Stimulated activated CD4-positive, alpha-beta T cell treated with anti-CD3 and anti-CD28 coated beads, Interleukin-12 subunit alpha, Interleukin-12 subunit beta, amount 100 ng/mL, for 48 hours (primary cell): ENCODE measurements around the gene FOXN1.

Experiments
- DNase-seq, 3 donors: peaks; one replicate each; pipeline ENCODE4 v3.0.0-alpha.2; 2020; ENCODE audit warnings: low read depth in 2 of 3, low spot score in 1 of 3

The FOXN1 gene

DNA sequence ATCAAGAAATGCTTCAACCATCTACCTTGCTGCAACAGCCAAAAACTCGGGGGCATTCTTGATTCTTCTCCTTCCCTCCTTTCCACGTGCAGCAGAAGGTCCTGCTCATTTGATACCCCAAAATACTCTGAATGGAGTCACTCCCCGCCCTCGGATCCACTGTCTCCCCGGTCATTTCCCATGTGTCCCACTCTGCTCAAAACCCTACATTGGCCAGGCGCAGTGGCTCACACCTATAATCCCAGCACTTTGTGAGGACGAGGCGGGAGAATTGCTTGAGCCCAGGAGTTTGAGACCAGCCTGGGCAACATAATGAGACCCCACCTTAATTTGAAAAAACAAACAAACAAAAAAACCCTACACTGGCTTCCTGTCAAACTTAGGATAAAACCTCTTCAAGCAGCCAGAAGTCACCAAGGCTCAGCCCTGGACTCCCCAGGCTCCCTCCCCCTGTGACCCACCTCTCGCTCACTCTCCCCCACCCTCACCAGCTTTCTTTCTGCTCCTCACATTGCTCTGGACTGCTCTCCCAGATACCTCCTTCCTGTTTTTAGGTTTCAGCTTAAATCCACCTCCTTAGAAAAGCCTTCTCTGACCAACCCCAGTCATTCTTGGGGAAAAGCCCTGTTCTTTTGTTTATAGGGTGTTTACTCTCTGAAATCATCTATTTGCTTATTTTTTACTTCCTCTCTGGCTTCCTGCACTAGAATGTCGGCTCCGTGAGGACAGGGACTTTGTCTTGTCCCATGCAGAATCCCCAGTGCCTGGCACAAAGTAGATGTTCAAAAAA, 29.9 kb upstream of the FOXN1 start:
- no peak for DNase-seq

DNA sequence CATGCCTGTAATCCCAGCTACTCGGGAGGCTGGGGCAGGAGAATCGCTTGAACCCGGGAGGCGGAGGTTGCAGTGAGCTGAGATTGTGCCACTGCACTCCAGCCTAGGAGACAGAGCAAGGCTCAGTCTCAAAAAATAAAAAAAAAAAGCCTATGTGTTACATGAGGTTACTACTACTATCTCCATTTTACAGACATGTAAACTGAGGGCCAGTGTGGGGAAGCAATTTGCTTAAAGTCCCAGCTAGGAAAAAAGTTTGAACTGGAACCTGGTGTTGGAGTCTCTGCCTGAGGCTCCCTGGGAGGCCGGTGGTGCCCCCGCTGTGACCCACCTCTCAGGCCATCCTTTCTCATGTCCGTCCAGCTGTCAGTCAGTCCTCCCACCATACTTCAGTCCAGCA, 28.2 kb upstream of the FOXN1 start:
- DNase-seq = no peak

DNA sequence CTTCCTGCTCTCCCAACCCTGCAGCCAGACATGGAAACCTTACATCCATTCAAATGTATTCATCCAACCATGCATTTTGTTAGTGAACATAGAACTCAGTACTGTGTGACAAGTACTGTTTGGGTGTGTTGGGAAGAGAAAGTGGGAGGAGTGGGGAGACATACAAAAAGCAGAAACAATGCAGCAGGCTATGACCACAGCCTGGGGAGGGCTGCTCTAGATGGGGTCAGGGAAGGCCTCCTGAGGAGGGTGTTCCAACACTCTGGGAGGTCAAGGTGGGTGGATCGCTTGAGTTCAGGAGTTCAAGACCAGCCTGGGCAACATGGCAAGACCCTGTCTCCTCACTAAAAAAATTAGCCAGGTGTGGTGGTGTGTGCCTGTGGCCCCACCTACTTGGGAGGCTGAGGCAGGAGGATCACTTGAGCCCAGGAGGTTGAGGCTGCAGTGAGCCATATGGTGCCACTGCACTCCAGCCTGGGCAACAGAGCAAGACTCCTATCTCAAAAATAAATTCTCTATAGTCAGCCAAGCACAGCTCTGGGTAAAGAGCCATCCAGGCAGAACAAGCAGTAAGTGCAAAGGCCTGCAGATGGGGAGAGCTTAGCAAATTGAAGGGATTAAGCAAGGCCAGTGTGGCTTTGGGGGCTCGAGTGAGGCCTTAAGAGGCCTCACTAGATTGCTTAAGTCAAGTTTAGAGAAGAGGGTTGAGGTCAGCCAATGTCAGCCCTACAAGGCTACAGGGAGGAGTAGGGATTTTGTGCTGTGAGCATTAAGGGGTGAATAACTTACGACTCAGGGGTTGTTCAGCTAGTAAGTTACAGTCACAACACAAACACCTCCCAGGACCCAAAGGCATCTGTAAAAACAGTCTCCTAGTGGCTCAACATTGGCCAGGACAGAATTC, 27.2 kb upstream of the FOXN1 start:
- DNase-seq = no peak

DNA sequence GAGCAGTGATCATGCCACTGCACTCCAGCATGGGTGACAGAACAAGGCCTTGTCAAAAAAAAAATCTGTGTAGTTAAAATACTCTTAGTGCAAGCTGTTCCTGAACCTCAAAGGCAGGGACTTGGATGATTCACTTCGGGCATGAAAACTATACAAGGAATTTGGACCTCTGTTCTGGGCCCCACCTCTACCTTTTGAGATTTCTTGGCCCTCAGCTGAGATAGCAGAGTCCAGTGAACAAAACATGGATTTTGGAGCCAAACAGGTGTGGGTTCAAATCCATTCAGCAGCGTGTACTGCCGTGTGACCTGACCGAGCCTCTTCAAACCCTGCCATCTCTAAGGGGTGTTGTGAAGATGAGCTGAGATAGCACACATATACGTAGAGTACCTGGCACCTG, 25.9 kb upstream of the FOXN1 start:
- DNase-seq = no peak

DNA sequence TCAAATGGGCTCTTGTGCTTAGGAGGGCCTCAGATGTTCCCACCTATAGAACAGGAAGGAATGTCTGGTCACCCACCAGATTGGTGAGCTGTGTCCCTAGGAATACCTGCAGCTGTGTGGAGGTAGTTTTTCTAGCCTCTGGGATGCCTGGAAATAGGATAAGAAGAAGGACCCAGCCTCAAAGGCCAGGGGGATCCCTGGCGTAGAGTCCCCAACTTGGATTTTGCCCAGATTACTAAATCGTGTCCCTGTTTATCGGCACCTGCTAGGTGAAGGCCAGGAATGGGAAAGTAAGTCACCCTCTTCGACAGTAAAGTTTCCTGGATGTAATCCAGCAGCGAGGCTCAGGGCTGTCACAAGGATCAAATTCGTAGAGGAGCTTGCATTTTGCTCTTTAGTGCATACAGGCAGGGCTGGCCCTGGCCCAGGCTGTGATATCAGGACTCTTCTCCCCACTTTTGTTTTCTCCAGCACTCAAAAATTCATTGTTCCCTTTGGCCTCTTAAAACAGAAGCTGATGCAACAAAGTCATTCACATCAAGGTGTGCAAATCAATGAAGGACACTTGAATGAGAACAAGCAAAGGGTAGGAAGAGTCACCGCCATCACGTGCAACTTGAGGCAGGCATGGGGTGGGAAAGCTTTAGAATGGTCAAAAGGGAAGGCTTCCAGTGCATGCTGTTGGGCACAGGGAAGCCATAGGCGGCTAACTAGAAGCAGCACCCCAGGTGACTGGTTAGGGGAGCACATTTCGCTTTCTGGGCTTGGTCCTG, 25.2 kb upstream of the FOXN1 start:
- no peak for DNase-seq

DNA sequence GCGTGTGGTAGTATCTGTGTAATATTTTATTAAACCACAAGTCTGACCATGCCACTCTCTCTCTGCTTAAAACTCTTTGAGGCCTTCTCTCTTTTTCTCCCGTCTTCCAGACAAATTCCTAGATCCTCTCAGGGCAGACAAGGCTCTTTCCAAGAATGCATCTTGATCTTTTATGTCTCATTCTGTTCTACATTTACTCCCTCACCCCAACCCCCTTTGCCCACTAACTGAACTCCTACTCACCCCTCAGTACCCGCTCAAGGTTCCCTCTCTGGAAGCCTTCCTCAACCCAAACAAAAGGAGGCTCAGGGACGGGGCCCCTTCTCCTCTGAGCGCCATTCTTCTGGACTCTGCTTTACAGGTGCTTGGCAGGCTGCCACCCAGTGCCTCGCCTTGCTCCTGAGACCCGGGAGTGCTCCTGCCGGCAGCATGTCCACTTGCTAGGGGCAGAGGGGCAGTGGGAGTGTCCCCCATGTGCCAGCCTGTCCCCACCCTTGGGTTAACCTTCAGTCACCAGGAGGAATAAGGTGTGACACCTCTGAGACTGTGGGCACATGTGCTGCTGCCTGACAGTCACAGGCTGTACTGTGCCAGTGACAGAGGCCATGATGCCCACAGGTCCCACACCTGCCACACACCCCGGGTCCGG, 23.5 kb upstream of the FOXN1 start:
- no peak for DNase-seq

DNA sequence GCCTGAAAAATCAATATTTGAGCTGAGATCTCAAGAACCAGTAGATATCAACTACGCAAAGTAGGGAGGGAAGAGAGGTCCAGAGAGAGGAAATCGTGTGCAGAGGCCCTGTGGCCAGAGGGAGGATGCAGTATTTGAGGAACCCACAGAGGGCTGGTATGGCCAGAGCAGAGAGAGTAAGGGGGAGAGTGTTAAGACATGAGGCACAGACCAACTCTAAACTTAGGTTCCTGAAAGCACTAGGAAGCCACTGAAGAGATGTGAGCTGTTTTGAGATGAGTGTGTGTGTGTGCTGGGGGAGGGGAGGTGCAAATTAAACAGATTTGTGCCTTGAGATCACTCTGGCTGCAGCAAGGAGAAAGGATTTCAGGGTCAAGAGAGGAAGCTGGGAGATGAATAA, 21.9 kb upstream of the FOXN1 start:
- no peak for DNase-seq

DNA sequence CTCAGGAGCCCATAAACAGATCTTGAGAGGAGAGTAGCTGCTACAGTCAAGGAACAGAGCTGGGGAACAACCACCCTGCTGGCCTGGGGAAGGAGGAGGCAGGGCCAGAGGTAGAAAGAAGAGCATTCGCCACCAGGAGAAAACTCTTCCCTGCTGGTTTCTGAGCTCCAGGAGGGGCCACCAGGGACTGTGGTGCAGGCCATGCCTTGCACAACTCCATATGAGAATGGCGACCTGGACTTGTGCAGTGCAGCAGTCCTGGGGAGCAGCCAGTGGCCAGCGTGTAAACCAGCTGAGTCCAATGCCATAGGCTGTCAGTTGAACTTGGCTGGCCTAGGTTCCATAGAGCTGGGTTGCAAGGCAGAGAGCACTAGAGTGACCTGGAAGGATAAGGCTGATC, 21.1 kb upstream of the FOXN1 start:
- DNase-seq = no peak

DNA sequence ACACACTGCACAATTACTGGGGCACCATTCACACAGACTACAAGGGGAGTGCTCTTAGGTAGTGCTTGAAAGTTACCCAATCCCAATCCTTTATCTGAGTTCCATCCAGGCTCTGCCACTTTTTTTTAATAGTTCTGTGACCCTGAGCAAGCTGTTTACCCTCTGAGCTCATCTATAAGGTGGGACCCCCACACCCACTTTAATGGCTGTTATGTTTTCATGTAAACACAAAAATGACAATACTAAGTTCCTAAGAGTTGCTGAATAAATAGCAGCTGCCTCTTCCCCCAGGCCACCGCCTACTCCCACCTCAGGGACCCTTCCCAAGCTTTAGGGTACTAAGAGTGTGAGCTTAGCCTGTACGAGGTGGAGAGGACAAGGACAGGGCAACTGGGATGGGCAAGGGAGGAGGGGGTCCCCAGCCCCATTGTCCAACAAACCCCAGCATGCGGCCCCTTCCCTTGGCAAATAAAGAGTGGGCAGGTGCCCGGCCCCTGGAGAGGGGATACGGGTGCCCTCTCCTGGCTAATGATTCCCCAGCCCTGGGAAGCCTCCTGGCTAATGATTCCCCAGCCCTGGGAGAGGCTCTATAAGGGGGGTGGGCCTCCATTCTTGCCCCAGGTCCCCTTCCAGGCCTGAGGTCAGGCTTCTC, 18.1 kb upstream of the FOXN1 start:
- no peak for DNase-seq

DNA sequence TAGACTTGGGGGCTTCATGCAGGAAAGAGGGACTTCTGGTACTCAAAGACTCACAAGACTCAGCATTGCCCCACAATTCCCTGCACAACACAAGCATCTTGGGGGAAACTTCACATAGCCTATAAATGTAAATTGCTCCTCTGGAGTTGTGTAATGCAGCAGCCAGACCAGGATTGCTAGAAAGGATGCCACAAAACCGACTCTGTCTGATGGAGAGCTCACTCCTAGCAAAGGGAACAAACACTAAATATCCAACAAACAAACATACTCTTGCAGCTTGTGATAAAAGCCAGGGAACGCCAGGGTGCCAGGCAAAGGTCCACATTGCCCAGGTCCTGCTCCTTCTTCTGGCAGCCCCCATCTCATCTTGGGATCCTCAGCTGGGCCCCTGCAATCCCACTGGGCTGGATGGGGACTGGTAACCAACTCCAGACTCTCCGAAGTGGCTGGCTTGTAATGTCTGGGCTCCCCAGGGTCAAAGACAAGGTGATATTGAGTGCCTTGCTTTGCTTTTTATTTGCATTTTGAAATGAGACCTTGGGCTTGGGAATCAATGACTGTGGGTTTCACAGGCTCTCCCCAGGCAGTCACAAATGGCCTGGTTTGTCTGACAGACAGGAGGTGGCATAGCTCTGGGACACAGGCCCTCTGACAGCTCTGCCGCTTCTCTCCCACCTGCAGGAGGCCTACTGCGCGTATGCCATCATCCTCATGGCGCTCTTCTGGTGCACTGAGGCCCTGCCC, 17.4 kb upstream of the FOXN1 start:
- no peak for DNase-seq

DNA sequence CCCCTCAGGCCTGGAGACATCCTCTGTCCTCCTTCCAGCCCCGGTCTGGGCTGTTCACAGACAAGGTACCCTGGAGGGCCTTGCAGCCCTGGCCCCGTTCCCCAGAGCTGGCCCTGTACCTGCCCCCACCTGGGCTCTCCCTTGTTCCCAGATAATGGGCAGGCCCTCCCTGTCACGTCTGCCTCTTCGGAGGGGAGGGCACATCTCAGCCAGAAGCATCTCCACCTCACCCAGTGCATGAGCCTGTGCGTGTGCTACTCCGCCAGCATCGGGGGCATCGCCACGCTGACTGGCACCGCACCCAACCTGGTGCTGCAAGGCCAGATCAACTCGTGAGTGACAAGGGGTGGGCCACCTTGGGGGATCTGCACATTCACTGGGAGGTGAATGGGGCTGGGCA, 14.9 kb upstream of the FOXN1 start:
- DNase-seq = no peak

DNA sequence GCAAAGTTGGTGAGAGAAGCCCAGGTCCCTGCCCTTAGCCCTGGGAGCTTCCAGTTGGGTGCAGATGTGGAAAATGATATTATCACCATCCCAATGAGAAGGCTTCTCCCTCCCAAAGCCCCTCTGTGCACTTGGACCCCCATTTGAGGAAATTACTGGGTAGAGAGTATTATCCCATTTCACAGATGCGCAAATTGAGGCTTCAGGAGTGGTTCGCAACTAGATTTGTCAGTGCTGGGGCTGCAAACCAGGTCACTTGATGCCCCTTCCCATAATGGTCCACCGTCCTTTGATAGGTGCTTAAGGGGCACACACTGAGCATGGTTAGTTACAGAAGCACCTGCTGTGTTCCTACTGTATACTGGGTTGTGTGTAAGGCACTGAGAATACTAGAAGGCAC, 14.3 kb upstream of the FOXN1 start:
- no peak for DNase-seq

DNA sequence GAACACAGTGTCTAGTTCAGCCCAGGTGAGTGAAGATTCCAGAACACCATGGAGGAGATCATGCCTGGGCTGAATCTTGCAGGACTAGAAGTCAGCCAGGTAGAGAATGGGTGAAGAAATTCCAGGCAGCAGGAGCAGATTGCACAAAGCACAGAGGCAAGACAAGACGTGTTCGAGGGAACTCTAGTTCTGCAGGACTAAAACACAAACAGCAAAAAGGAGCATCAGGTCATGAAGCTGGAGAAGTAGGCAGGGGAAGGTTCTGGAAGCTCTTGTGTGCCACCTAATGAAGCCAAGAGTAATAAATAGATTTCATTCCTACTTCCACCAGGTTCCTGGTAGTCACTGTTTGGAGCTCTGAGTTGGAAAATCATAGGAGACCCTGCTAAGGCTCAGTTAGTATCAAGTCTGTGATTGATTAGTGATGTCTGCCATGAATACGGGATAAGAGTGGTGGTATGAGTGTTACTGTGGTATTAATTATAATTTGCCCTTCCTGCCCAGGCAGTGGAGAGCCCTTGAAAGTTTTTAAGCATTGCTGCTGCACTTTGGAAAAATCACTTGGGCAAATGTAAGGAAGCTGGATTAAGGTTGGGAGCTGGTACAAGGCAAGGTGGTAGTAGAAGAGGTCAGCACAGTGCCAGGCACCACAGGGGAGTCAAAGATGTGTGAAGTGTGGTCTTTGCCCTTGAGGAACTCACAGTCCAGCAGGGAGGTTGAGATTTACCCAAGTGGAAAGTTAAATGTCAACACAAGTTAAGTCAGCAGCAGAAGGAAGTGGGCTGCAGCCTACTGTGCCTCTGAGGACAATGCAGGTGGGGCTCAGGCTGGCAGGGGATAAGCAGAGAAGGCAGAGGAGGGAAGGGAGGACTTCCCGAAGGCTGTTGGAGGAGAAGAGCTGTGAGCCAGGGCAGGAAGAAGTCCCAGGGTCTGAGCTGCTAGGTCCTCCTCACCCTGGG, 13.5 kb upstream of the FOXN1 start:
- DNase-seq = no peak

DNA sequence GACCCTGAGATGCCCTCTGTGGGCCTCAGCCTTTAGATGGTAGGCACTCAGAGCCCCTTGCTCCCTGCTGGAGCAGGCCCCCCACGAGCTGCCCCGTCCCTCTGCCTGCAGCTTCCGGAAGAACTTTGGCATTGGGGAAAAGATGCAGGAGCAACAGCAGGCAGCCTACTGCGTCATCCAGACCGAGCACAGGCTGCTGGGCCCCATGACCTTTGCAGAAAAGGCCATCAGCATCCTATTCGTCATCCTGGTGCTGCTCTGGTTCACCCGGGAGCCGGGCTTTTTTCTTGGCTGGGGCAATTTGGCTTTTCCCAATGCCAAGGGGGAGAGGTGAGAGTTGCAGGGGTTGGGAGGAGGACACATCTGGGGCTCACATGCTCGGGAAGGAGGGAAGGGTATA, 12.7 kb upstream of the FOXN1 start:
- DNase-seq = no peak

DNA sequence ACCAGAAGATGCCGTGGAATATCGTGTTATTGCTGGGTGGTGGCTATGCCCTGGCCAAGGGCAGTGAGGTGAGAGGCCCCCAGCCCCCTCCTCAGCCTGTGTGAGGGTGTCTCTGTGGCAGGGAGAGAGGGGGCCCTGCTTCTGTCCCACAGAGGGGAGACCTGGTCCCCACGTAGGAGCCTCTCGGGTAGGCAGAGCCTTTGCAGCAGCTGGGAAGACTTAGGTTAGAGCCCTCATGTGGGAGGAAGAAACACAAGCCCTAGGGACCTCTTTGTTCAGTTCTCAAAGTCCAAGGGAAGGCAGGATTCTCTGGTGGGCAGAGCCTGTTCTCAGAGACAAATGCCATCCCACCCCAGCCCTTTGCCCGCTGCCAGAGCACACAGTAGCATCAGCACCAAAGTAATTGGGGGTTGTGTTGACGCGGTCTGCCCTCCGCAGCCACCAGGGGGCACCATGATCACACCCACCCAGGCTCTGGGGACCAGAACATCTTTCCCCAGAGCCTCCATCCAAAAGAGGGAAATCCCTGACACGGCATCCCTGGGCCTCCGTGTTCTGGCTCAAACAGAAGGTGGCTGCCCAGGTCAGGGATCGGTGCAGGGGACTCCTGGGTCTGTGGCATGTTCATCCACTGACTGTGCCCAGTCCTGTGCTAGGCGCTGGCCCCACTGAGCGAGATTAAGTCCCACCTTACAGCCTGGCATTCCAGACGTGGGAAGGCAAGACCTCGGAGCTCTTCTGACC, 11.5 kb upstream of the FOXN1 start:
- peak; percentile 64 to 85 (median 69) for DNase-seq

DNA sequence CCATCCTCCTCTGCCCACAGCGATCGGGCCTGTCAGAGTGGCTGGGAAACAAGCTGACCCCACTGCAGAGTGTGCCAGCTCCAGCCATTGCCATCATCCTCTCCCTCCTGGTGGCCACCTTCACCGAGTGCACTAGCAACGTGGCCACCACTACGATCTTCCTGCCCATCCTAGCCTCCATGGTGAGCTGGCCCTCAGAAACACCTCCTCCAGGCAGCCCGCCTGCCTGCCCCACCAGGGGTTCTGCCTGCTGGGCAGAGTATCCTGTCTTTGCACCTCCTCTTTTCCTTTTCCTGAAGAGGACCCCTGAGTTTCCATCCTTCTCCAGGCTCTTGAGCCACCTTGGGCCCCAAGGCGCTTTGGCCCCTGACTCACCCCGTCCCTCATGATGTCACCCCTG, 10.5 kb upstream of the FOXN1 start:
- no peak for DNase-seq

DNA sequence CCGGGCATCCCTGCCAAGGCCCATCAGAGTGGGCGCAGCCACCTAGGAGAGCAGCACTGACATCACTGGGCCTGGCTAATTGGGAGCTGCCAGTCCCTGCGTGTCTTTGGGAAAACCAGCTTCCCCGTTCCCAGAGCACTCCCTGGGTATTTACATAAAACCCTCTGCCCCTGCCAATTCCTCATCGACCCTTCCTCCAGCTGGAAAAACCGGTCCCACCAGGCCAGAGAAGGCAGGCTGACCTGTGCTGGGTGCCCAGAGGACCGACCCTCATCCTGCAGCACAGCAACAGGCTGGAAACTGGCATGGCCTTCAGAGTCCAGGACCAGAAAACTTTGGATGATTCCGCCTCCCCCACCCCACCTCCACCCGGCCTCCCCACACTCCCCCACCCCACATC, 8.2 kb upstream of the FOXN1 start:
- no peak for DNase-seq
